K562 (cell line): ENCODE measurements around the gene AP1AR. TPM values are rescaled to one million over a fixed set of nuclear protein-coding genes. Genes with fewer than 3 reads are reported as not detected.

Source experiments
- BRD9 ChIP-seq: fragments of 450-650 bp; IDR thresholded peaks from 2 replicates; pipeline ENCODE4 v1.6.1; 2018; ENCODE audit warnings: low read depth; ENCODE audit not compliant: partially characterized antibody
- BRF1 ChIP-seq: IDR thresholded peaks from 3 replicates; pipeline ENCODE4 v1.6.1; 2011; ENCODE audit warnings: borderline replicate concordance, mild to moderate bottlenecking; ENCODE audit not compliant: insufficient read length; ENCODE audit errors: extremely low read depth
- CHD1 ChIP-seq: fragments of 200-600 bp; sonication (generic); IDR thresholded peaks from one replicate; pipeline ENCODE4 v1.6.1; 2012; ENCODE audit warnings: mild to moderate bottlenecking, moderate library complexity, low read length, inconsistent platforms
- DACH1 ChIP-seq: fragments of 450-650 bp; IDR thresholded peaks from 2 replicates; pipeline ENCODE4 v1.6.1; 2018; ENCODE audit not compliant: partially characterized antibody
- E4F1 ChIP-seq: fragments of 250-450 bp; sonication (Bioruptor Pico); IDR thresholded peaks from 2 replicates; pipeline ENCODE4 v1.5.0; 2021; ENCODE audit warnings: mild to moderate bottlenecking, borderline replicate concordance
- HMBOX1 ChIP-seq: sonication (generic); IDR thresholded peaks from 2 replicates; pipeline ENCODE4 v1.6.1; 2016
- HNRNPK ChIP-seq: fragments of 200-400 bp; formaldehyde crosslinking; IDR thresholded peaks from one replicate; pipeline ENCODE4 v1.6.1; 2018; ENCODE audit warnings: mild to moderate bottlenecking, low read depth, low read length; ENCODE audit not compliant: poor library complexity, severe bottlenecking
- HNRNPLL ChIP-seq: fragments of 200-400 bp; formaldehyde crosslinking; IDR thresholded peaks from 2 replicates; pipeline ENCODE4 v1.6.1; 2017; ENCODE audit warnings: low read length, low read depth, mild to moderate bottlenecking; ENCODE audit not compliant: poor library complexity, severe bottlenecking
- HOXB6 ChIP-seq: fragments of 250-450 bp; sonication (Bioruptor Pico); IDR thresholded peaks from 2 replicates; pipeline ENCODE4 v1.5.1; 2022; ENCODE audit warnings: mild to moderate bottlenecking, borderline replicate concordance
- MAFF ChIP-seq: IDR thresholded peaks from 2 replicates; pipeline ENCODE4 v1.6.1; 2012; ENCODE audit warnings: low read length, improper control_type of control experiment
- MECOM ChIP-seq: fragments of 250-450 bp; sonication (Bioruptor Pico); IDR thresholded peaks from 2 replicates; pipeline ENCODE4 v1.8.0; 2022; ENCODE audit warnings: inconsistent platforms
- PBX2 ChIP-seq, 2 experiments: IDR thresholded peaks in 1 of 2; conservative IDR thresholded peaks in 1 of 2; 2 replicates each; pipeline ENCODE4 v1.6.1; 2016; ENCODE audit warnings: low read depth in 2 of 2, mild to moderate bottlenecking in 1 of 2, missing compliant biosample characterization in 1 of 2, missing genetic modification characterization in 1 of 2, moderate library complexity in 1 of 2
- PHTF2 ChIP-seq: fragments of 250-450 bp; sonication (Bioruptor Pico); IDR thresholded peaks from 2 replicates; pipeline ENCODE4 v1.5.0; 2021; ENCODE audit warnings: mild to moderate bottlenecking
- RBM39 ChIP-seq: fragments of 200-400 bp; formaldehyde crosslinking; optimal IDR thresholded peaks from 2 replicates; pipeline ENCODE3; 2018; ENCODE audit warnings: low read depth, low read length
- SMARCC2 ChIP-seq: fragments of 450-650 bp; IDR thresholded peaks from 2 replicates; pipeline ENCODE4 v1.6.1; 2017; ENCODE audit warnings: antibody characterized with exemption, moderate library complexity, mild to moderate bottlenecking, low read depth
- SRF ChIP-seq, 2 experiments: fragments of 250-450, 450-650 bp in 1 of 2; sonication (Bioruptor Pico) in 1 of 2; sonication (generic) in 1 of 2; formaldehyde crosslinking; IDR thresholded peaks; 2 replicates each; pipeline versions ENCODE4 v1.5.0 to v1.5.1; 2020 to 2022; ENCODE audit warnings: mild to moderate bottlenecking in 1 of 2, missing genetic modification reagents in 1 of 2
- TBP ChIP-seq: optimal IDR thresholded peaks from 2 replicates; pipeline ENCODE3; 2011; ENCODE audit warnings: low read depth, low read length, improper control_type of control experiment
- TCF3 ChIP-seq: sonication (generic); formaldehyde crosslinking; IDR thresholded peaks from 2 replicates; pipeline ENCODE4 v1.4.0; 2020; ENCODE audit warnings: mild to moderate bottlenecking, missing genetic modification reagents
- ZNF224 ChIP-seq: sonication (generic); formaldehyde crosslinking; IDR thresholded peaks from 2 replicates; pipeline ENCODE4 v1.8.0; 2022; ENCODE audit warnings: mild to moderate bottlenecking, missing genetic modification reagents
- ZNF507 ChIP-seq: conservative IDR thresholded peaks from 2 replicates; pipeline ENCODE4 v1.6.1; 2017; ENCODE audit warnings: missing genetic modification characterization, missing compliant biosample characterization
- ZNF644 ChIP-seq: fragments of 200-800 bp; sonication (Bioruptor generic); IDR thresholded peaks from 2 replicates; pipeline ENCODE4 v1.6.1; 2016; ENCODE audit warnings: low read depth, missing genetic modification characterization, missing compliant biosample characterization
- ZNF766 ChIP-seq: fragments of 200-800 bp; sonication (Bioruptor generic); conservative IDR thresholded peaks from 2 replicates; pipeline ENCODE4 v1.6.1; 2016; ENCODE audit warnings: missing genetic modification characterization, missing compliant biosample characterization
- polyA plus RNA-seq, 8 experiments: library from polyadenylated mRNA; depleted of rRNA in 4 of 8; stranded (reverse) in 5 of 8; unstranded in 3 of 8; fragments of >200 nt; fragmentation: Nextera tagmentation in 2 of 8; fragmentation: Illumina TruSeq in 1 of 8; extraction: Ambion mirVana in 2 of 8; extraction: Trizol in 1 of 8; gene quantifications; 2 replicates each; pipeline versions ENCODE4 v1.2.1 to v1.2.3, GENCODE V29; 2011 to 2014; ENCODE audit warnings: inconsistent platforms in 1 of 8, missing spikeins in 1 of 8
- total RNA-seq, 7 experiments: library from RNA; depleted of rRNA in 6 of 7; stranded (reverse); fragments of >200 nt in 6 of 7; fragmentation: Illumina TruSeq in 2 of 7; extraction: Trizol in 2 of 7; gene quantifications; 2 replicates each; pipeline versions ENCODE4 v1.2.1 to v1.2.3, GENCODE V29; 2011 to 2021; ENCODE audit warnings: low replicate concordance in 1 of 7

The AP1AR gene
- total and polyA plus RNA-seq, 9 of the 15 experiments (the other 6 are each of a cell fraction or from before 2014, with no cell fraction given): 2.6 to 20.7 (median 12.2) TPM

GRCh38 chr4:112296949-112297880 is 65.6 kb downstream of the AP1AR start, which contains the start of gene ALPK1 (continued):
- TF ChIP-seq ZNF224 (CRISPR knock-in tag) (no peak), MAFF (no peak), RBM39 (no peak), TCF3 (no peak), HNRNPK (no peak), SMARCC2 (no peak), E4F1 (no peak), ZNF766 (CRISPR knock-in tag) (no peak), MECOM (0 out of 2 replicates have a peak, but pooled peaks have one; percentile 27), HNRNPLL (no peak), PHTF2 (CRISPR knock-in tag) (no peak), SRF (CRISPR knock-in tag; IDR thresholded peaks at IDR 0.05) (0 out of 4 replicates have a peak, but pooled peaks of 1 of the 2 experiments have one; percentile 20), HMBOX1 (no peak), HOXB6 (CRISPR knock-in tag) (no peak), PBX2 (CRISPR knock-in tag; IDR thresholded peaks at IDR 0.05; ENCODE audit: low read depth) (no peak), PBX2 (tag; conservative IDR thresholded peaks at IDR 0.05; ENCODE audit: low read depth) (no peak), ZNF507 (no peak), ZNF644 (no peak), BRD9 (no peak), TBP (peak; percentile 51), CHD1 (no peak), DACH1 (no peak), BRF1 (no peak)
